ENCODE results near the gene OR5AL1. TPM values are rescaled to one million over a fixed set of nuclear protein-coding genes. Genes with fewer than 3 reads are reported as not detected.

Gene OR5AL1
- total and polyA plus RNA-seq, 4 donors, result not detected

- Histone ChIP-seq H3K36me3 (ENCODE audit: control insufficient read depth in 4 of 4, insufficient read depth in 3 of 4, low read depth in 1 of 4, low read length in 3 of 4) (no peaks in the 10 kb centered on the region), H3K4me1 (ENCODE audit: control insufficient read depth in 4 of 4, insufficient read depth in 4 of 4, low read length in 3 of 4) (no peaks in the 10 kb centered on the region), H3K27me3 (ENCODE audit: control insufficient read depth in 4 of 4, insufficient read depth in 4 of 4, low read length in 3 of 4) (no peaks in the 10 kb centered on the region), H3K27ac (ENCODE audit: low read depth in 1 of 2, low read length in 2 of 2) (no peak overlapping the region), H3K4me3 (ENCODE audit: low read depth in 1 of 3, low read length in 3 of 3) (no peak overlapping the region), H3K9me3 (ENCODE audit: control insufficient read depth in 4 of 4, low read length in 3 of 4) (no peaks in the 10 kb centered on the region), H3K9ac (ENCODE audit: low read depth in 1 of 2, low read length in 2 of 2) (no peak overlapping the region)
- TF ChIP-seq JUND (IDR thresholded peaks at IDR 0.05) (no peak), TAF1 (conservative IDR thresholded peaks at IDR 0.05) (no peak), SP1 (IDR thresholded peaks at IDR 0.05) (no peak), EGR1 (IDR thresholded peaks at IDR 0.05; ENCODE audit: low read depth in 2 of 2) (no peak), GABPA (IDR thresholded peaks at IDR 0.05 in 1 of 2, conservative IDR thresholded peaks at IDR 0.05 in 1 of 2) (no peak), REST (IDR thresholded peaks at IDR 0.05) (no peak), FOXA1 (IDR thresholded peaks at IDR 0.05) (no peak), RAD21 (IDR thresholded peaks at IDR 0.05) (no peak), YY1 (IDR thresholded peaks at IDR 0.05) (no peak), NR2F2 (IDR thresholded peaks at IDR 0.05) (no peak), HNF4G (IDR thresholded peaks at IDR 0.05) (no peak), CTCF (IDR thresholded peaks at IDR 0.05; ENCODE audit: low read depth, low read length, missing input control) (no peak), ATF3 (IDR thresholded peaks at IDR 0.05) (no peak), RXRA (IDR thresholded peaks at IDR 0.05) (no peak), HNF4A (conservative IDR thresholded peaks at IDR 0.05) (no peak), ZBTB33 (IDR thresholded peaks at IDR 0.05) (no peak), MAX (IDR thresholded peaks at IDR 0.05) (no peak), FOXA2 (IDR thresholded peaks at IDR 0.05) (no peak)
- 80% methylated on average over 3 of the region's 3 CpGs for WGBS
- no peak for DNase-seq (ENCODE audit: low spot score)
Measured at GRCh38 chr11:56394381-56394780, 18.1 kb upstream of the OR5AL1 start.

Measured in liver (tissue), 9 donors.